Endothelial cell of umbilical vein (primary cell): Measurements from ENCODE around the gene LSG1. TPM values are rescaled to one million over a fixed set of nuclear protein-coding genes. Genes with fewer than 3 reads are reported as not detected.

Source experiments
- BruUV-seq: library from RNA; stranded (reverse); fragments of 400-500 nt; replicated peaks from 2 replicates; lab custom pipeline; 2021; lab: Mats Ljungman, UMichigan
- CTCF ChIA-PET: fragments of 300-600, 350-600 bp; sonication (Branson Sonifier 250); formaldehyde crosslinking; loops from one replicate; lab custom pipeline; 2021; ENCODE audit warnings: antibody characterized with exemption, inconsistent platforms; lab: Charles Lee
- POLR2A ChIA-PET: fragments of 300-600, 350-600 bp; sonication (Branson Sonifier 250); formaldehyde crosslinking; loops from one replicate; lab custom pipeline; 2021; ENCODE audit warnings: antibody characterized with exemption, inconsistent platforms; lab: Charles Lee
- DNase-seq: peaks from one replicate; pipeline ENCODE4 v3.0.0-alpha.2; 2011; ENCODE audit warnings: low read depth, low spot score
- FAIRE-seq: peaks from 2 replicates; lab custom pipeline; 2011; peaks lifted over from hg19 to GRCh38; lab: Jason Lieb, UNC
- H2AFZ ChIP-seq: 2 replicates; pipeline ENCODE4 v1.6.0; 2012; ENCODE audit warnings: low read depth, low read length, control low read depth, inconsistent platforms
- H3K27ac ChIP-seq: 2 replicates; pipeline ENCODE4 v1.5.1; 2011; ENCODE audit warnings: low read depth, mild to moderate bottlenecking, control low read depth, low read length, moderate library complexity; ENCODE audit not compliant: insufficient read depth
- H3K27me3 ChIP-seq, 2 experiments: 2 replicates each; pipeline versions ENCODE4 v1.6.0 to v1.6.1; 2011; ENCODE audit warnings: low read length in 2 of 2, mixed read lengths in 1 of 2; ENCODE audit not compliant: control insufficient read depth in 2 of 2, insufficient read depth in 2 of 2
- H3K36me3 ChIP-seq, 2 experiments: 2 replicates in 1 of 2; 3 replicates in 1 of 2; pipeline ENCODE4 v1.5.1; 2011; ENCODE audit warnings: low read length in 2 of 2, mild to moderate bottlenecking in 1 of 2, moderate library complexity in 1 of 2; ENCODE audit not compliant: control insufficient read depth in 2 of 2, insufficient read depth in 2 of 2; ENCODE audit errors: extremely low read depth in 1 of 2
- H3K4me1 ChIP-seq: 3 replicates; pipeline ENCODE4 v1.5.1; 2011; ENCODE audit warnings: mild to moderate bottlenecking, low read length; ENCODE audit not compliant: control insufficient read depth, insufficient read depth; ENCODE audit errors: extremely low read depth
- H3K4me2 ChIP-seq: 2 replicates; pipeline ENCODE4 v1.6.1; 2011; ENCODE audit warnings: low read length, control low read depth, mixed read lengths; ENCODE audit not compliant: insufficient read depth
- H3K4me3 ChIP-seq, 3 experiments: fragments of 200-600 bp in 1 of 3; sonication (generic), shearing (Covaris generic) in 1 of 3; replicated peaks in 1 of 3; 2 replicates each; pipeline ENCODE4 v1.5.1; 2011 to 2016; ENCODE audit warnings: control low read depth in 3 of 3, low read length in 3 of 3, mild to moderate bottlenecking in 2 of 3, inconsistent platforms in 1 of 3, low read depth in 1 of 3, moderate library complexity in 1 of 3; ENCODE audit not compliant: insufficient read depth in 1 of 3
- H3K79me2 ChIP-seq: 2 replicates; pipeline ENCODE4 v1.6.0; 2012; ENCODE audit warnings: low read length, inconsistent platforms; ENCODE audit not compliant: control insufficient read depth, insufficient read depth
- H3K9ac ChIP-seq: replicated peaks from 2 replicates; pipeline ENCODE3; 2011; ENCODE audit warnings: low read length, control low read depth; ENCODE audit not compliant: insufficient read depth; ENCODE audit errors: extremely low read depth
- H3K9me1 ChIP-seq: replicated peaks from 3 replicates; pipeline ENCODE4 v1.6.0; 2011; ENCODE audit warnings: mild to moderate bottlenecking, low read length; ENCODE audit not compliant: control insufficient read depth, insufficient read depth; ENCODE audit errors: extremely low read depth
- H3K9me3 ChIP-seq: replicated peaks from 2 replicates; pipeline ENCODE4 v1.5.1; 2012; ENCODE audit warnings: low read length, inconsistent platforms; ENCODE audit not compliant: control insufficient read depth, insufficient read depth
- H4K20me1 ChIP-seq: replicated peaks from 2 replicates; pipeline ENCODE3; 2011; ENCODE audit warnings: mild to moderate bottlenecking, low read length; ENCODE audit not compliant: control insufficient read depth, insufficient read depth; ENCODE audit errors: extremely low read depth
- EZH2 ChIP-seq: IDR thresholded peaks from 2 replicates; pipeline ENCODE4 v1.6.1; 2012; ENCODE audit warnings: borderline replicate concordance, low read depth, mild to moderate bottlenecking, moderate library complexity, low read length, inconsistent platforms; ENCODE audit not compliant: severe bottlenecking
- FOS ChIP-seq: IDR thresholded peaks from 2 replicates; pipeline ENCODE4 v1.6.1; 2011; ENCODE audit warnings: mild to moderate bottlenecking, low read length, moderate library complexity, borderline replicate concordance; ENCODE audit not compliant: insufficient read depth
- GATA2 ChIP-seq: IDR thresholded peaks from 2 replicates; pipeline ENCODE4 v1.7.0; 2011; ENCODE audit warnings: low read depth, mild to moderate bottlenecking, moderate library complexity, mixed read lengths, low read length; ENCODE audit not compliant: insufficient read length, insufficient read depth
- JUN ChIP-seq: IDR thresholded peaks from 2 replicates; pipeline ENCODE4 v1.6.1; 2011; ENCODE audit warnings: borderline replicate concordance, low read depth; ENCODE audit not compliant: insufficient read length, insufficient read depth
- MYC ChIP-seq: IDR thresholded peaks from one replicate; pipeline ENCODE4 v1.6.1; 2011; ENCODE audit warnings: mild to moderate bottlenecking, low read depth, low read length
- POLR2A ChIP-seq: IDR thresholded peaks from 2 replicates; pipeline ENCODE4 v1.6.1; 2012; ENCODE audit warnings: low read depth, mild to moderate bottlenecking, control low read depth, low read length
- POLR2AphosphoS5 ChIP-seq: IDR thresholded peaks from 2 replicates; pipeline ENCODE4 v1.6.1; 2012; ENCODE audit warnings: low read depth, mild to moderate bottlenecking, control low read depth, low read length, moderate library complexity; ENCODE audit not compliant: insufficient read depth
- dilution Hi-C: fragments of 300-500 bp; cut with MboI; formaldehyde crosslinking; loops from one replicate; pipeline ENCODE4 v1.15.0; 2019; ENCODE audit warnings: low sequenced_read_pairs; ENCODE audit not compliant: extremely low pct_ligation_motif_present
- intact Hi-C: fragments of 100-400 bp; cut with micrococcal nuclease; formaldehyde crosslinking; loops from one replicate; pipeline ENCODE4 v1.10.0; 2022
- polyA plus RNA-seq, 4 experiments: library from polyadenylated mRNA; depleted of rRNA in 3 of 4; stranded (reverse) in 3 of 4; unstranded in 1 of 4; fragments of >200 nt; gene quantifications; 2 replicates each; pipeline versions ENCODE4 v1.2.1 to v1.2.3, GENCODE V29; 2011 to 2012; ENCODE audit warnings: missing spikeins in 1 of 4
- total RNA-seq: library from RNA; stranded (reverse); gene quantifications from 2 replicates; pipeline ENCODE4 v1.2.3, GENCODE V29; 2021
- TF ChIP-seq, protein P1 (sequence below), 2 donors: IDR thresholded peaks; 1 replicate in 1 of 2; 2 replicates in 1 of 2; pipeline ENCODE4 v1.5.1; 2011; ENCODE audit warnings: low read length in 2 of 2, mild to moderate bottlenecking in 2 of 2, moderate library complexity in 2 of 2, control low read depth in 1 of 2, inconsistent platforms in 1 of 2, low read depth in 1 of 2; ENCODE audit not compliant: insufficient read depth in 1 of 2; ENCODE audit errors: extremely low read depth in 1 of 2
- TF ChIP-seq, protein P2 (sequence below): IDR thresholded peaks from 2 replicates; pipeline ENCODE4 v1.6.1; 2011; ENCODE audit not compliant: insufficient read depth, insufficient read length

LSG1 gene
- total and polyA plus RNA-seq, 2 donors (not counting 3 experiments of a cell fraction or from before 2014, with no cell fraction given) = 50.0 to 52.7 TPM

DNA sequence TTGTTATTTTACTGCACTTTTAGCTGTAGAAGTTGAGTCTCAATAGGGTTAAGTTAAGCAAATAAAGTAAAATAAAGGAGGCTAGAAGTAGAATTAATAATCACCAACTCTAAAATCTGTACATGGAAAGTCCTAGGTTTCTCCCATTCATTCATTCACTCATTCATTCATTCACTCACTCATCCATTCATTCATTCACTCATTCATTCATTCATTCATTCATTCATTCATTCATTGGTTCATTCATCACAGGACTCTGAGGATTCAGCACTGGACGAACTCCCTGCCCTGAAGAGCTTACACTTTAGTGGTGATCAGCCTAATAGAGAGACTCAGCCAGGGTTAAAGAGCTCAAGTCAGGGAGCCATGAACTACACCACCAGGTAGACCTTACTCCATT lies 4.5 kb upstream of the LSG1 start:
- DNase-seq = no peak
- Histone ChIP-seq H3K4me3 (no peak overlapping the region), H3K9ac (no peak overlapping the region), H3K79me2 (peaks cover 4% of the 10 kb centered on the region), H3K4me1 (peaks cover 3% of the 10 kb centered on the region), H3K27me3 (peaks cover 0 to 2% of the 10 kb centered on the region in 2 experiments), H3K36me3 (no peaks in the 10 kb centered on the region), H4K20me1 (no peaks in the 10 kb centered on the region), H3K4me2 (no peak overlapping the region), H3K9me1 (no peaks in the 10 kb centered on the region), H2AFZ (no peak overlapping the region), H3K27ac (no peak overlapping the region), H3K9me3 (no peaks in the 10 kb centered on the region)
- intact Hi-C loops (no loop called here), dilution Hi-C loops (loop anchor here (25.0 kb wide), 1 partner anchor 436 kb away; no protein-coding TSS in a partner anchor)
- CTCF ChIA-PET = interaction anchor here (0.6 kb wide), 1 partner anchor 595 kb away, joined by 3 read pairs; the partner anchor contains the start of gene XXYLT1
- TF ChIP-seq, protein P1, sequence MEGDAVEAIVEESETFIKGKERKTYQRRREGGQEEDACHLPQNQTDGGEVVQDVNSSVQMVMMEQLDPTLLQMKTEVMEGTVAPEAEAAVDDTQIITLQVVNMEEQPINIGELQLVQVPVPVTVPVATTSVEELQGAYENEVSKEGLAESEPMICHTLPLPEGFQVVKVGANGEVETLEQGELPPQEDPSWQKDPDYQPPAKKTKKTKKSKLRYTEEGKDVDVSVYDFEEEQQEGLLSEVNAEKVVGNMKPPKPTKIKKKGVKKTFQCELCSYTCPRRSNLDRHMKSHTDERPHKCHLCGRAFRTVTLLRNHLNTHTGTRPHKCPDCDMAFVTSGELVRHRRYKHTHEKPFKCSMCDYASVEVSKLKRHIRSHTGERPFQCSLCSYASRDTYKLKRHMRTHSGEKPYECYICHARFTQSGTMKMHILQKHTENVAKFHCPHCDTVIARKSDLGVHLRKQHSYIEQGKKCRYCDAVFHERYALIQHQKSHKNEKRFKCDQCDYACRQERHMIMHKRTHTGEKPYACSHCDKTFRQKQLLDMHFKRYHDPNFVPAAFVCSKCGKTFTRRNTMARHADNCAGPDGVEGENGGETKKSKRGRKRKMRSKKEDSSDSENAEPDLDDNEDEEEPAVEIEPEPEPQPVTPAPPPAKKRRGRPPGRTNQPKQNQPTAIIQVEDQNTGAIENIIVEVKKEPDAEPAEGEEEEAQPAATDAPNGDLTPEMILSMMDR (IDR thresholded peaks at IDR 0.05; ENCODE audit: extremely low read depth in 1 of 2, insufficient read depth in 1 of 2, low read depth in 1 of 2, low read length in 2 of 2) = no peak
- TF ChIP-seq EZH2 (no peak), JUN (no peak), MYC (no peak), GATA2 (no peak), FOS (no peak), POLR2A (no peak), POLR2AphosphoS5 (no peak)
- TF ChIP-seq, protein P2, sequence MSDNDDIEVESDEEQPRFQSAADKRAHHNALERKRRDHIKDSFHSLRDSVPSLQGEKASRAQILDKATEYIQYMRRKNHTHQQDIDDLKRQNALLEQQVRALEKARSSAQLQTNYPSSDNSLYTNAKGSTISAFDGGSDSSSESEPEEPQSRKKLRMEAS = no peak
- POLR2A ChIA-PET = no interaction called here
- no TSS peak for BruUV-seq
- FAIRE-seq = no peak
